Activated CD4-positive, CD25-positive, alpha-beta regulatory T cell treated with anti-CD3 and anti-CD28 coated beads, Interleukin-2, amount 50 U/mL, for 24 hours (primary cell): ENCODE measurements around the gene APOLD1.
"Not testable (repeated sequence)": the region's sequence is repeated elsewhere in the genome, so short reads cannot be mapped to it uniquely, and the experiment has no call there.

Experiments
- ATAC-seq, 2 donors: fragments of 150-1000 bp; cut with Tn5 transposase; one replicate each; pipeline ENCODE4 v1.10.0; 2021; ENCODE audit warnings: mild to moderate bottlenecking in 1 of 2, moderate library complexity in 1 of 2

APOLD1 gene, protein sequence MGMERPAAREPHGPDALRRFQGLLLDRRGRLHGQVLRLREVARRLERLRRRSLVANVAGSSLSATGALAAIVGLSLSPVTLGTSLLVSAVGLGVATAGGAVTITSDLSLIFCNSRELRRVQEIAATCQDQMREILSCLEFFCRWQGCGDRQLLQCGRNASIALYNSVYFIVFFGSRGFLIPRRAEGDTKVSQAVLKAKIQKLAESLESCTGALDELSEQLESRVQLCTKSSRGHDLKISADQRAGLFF

DNA sequence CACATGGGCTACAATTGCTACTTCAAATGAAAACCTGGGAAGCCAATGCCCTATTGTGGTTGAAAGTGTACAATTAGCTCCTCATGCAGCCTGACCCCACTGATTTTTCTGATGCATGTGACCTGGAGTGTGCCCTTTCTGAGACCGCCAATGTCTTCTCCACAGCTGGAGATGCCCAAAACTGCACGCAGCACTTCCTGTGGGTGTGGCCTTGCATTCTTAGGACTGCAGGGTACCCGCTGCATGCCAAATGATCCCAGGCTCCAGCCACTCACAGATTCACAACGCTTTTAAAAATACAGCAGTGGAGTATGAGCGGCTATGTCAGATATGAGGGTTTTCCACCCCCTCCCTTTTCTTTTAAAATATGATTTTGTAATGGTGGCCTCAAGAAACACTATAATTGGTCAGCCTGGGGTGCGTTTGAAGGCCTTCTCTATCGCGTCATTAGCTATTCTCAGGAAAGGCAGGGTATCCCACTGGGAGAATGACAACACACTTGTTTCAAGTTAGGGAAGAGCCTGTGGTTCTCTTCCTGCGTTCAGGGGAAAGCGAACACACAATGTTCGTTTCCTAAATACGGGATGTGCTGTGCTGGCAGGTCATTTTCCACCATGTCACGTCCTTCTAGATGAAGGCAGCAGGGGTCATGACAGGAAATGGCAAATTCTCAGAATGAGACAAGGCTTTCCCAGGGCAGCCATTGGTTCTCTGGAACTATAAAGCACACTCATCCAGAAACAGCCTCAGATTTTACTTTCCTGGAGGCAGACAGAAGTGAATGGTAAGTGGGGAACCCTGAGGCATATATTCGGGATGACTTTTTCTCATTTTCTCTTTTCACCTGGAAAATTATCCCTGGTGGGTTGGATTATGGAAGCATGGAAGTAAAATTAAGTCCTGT is at the start of gene APOLD1:
Gene APOLD1, plus strand, starts transcription at position 749 of the 904 bp plus-strand sequence. Its CDS starts 33 bp downstream, at position 782.
- no peak for ATAC-seq

DNA sequence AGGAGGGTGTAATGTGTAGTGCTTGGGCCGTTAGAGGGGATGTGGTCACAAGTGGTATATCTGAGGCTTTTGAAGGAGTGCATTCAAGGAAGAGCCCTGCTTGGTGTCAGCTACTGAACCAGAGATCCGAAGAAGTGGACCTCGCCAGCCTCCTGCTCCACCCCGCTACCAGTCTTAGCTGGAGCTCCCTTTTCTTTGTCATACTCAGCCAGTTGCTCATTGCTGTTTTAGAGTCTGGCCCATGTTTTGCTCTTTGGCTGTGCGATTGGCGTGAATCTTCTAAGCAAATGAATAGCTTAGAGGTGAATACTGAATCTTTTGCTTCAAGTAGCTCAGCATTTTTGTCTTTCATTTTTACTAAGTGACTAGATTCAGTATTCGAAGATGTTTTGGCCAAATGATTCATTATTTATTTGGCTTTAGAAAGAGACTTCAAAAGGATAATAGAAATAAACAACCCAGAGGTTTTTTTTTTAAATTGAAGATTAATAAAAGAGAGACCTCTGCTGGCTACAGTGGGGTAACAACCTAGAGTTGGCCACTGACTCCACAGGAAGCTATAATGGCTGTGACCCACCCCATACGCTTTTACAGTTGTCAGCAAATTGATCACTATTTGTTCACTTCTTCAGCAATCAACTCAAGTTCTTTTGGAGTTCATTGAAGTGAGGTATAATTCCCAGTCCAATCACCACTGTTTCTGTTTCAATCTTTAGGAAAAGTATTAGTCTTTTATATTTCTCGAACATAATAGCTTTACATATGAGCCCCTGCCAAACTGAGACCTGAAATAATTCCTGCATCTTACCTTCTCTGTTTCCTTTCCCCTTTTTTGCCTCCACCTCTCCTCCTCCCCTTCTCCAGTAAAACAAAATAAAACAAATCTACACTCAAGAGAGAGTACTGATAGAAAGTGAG is 48.4 kb upstream of the APOLD1 start:
- ATAC-seq = peak; percentile 84 to 89

DNA sequence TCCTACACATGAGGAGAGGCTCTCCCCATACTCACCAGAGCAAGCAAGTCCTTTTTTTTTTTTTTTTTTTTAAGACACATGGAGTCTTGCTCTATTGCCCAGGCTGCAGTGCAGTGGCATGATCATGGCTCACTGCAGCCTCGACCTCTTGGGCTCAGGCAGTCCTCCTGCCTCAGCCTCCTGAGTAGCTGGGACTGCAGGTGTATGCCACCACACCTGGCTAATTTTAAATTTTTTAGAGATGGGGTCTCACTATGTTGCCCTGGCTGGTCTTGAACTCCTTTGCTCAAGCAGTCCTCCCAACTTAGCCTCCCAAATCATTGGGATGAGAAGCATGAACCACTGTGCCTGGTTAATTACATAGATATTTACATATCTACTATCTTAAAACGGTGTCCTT is 47.3 kb upstream of the APOLD1 start:
- ATAC-seq = not testable (repeated sequence)

DNA sequence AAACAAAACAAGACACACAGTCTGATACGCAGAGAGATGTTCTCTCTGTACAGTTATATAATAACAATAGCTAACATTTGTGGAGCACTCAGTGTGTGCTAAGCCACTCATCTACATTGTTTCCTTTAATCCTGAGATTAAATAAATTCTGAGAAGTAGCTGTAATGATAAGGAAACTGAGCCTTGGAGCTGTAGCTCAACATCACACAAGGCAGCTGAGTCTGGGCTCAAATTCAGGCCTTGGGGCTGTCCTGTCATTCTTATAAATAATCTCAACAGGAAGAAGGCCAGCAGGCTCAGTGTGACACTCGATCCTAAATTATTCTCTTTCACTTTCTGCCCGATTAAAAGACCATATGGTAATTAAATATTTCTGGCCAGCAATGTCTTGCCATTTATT is 43.8 kb upstream of the APOLD1 start:
- ATAC-seq = no peak

DNA sequence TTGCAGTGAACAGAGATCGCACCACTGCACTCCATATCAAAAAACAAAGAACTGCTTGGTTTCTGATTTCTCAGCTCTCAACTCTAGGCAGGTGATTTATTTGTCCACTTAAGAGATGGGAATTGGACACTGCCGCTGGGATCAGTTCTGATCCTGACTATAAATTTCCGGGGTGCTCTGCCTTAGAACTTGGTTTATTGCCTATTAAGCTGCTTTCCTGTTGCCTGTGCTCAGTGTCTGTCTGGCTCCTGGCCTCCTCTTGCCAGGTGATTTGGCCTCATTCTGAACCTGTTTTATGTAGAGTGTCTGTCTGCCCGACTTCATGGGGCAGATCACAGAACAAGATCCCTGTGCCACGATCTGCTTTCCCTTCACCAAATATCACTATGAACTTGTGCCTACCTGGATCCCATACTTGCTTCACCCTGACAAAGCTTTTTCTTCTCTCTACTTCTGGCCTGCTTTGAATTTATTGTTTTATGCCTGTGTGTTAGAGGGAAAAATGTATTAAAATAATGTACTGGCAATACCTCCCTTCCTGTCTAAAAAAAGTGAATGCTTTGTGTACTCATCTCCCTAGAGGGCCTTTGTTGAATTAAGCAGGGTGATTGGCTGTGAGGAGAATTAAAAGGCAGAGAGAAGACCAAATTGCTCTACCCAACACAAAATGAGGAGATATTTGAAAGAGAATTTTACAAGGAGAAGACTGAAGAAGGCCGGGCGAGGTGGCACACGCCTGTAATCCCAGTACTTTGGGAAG is 40.7 kb upstream of the APOLD1 start:
- no peak for ATAC-seq

DNA sequence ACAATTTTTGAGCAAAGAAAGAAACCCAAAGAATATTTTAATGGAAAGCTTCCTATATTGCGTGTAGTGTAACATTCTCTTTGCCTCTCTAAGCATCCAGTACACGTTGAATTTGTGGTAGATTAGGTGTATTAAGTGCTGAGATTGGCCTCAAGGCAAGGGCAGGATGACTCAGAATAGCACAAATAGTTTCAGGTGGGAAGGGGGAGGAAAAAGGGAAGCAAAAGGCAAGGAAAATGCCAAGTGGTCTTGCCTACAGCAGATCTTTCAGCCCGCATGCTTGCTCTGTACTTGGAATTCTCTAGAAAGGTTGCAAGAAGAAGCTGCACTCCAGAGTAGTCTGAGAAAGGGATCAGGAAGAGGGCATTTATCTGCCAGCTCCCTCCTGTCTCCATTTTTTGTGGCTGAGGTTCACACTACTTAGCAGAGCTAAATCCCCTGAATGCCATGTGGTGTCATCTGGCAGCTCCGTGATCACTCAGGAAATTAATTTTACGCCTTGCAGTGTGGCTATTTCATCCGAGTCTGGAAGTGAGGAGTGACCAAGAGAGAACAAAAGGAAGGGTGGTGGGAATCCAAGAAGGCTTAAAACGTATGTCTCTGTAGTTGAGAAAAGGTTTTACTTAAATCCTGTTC is 39.8 kb upstream of the APOLD1 start:
- ATAC-seq = no peak

DNA sequence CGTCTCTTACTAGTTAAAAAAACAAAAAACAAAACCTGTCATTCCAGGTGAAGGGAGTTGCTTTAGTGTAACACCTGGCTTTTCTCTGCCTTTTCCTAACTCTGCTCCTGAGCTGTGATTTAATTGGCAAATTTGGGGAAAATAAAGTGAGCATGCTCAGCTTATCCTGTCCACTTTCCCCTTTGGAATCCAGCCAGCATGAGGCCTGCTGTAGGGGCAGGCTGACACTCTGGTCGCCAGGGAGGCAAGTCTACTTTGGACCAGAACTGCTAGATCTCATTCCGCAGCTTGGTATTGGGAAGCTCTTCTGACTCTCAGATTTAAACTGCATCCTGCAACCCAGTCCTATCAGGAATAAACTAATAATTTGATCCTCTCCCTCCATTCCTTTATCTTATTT is 38.2 kb upstream of the APOLD1 start:
- ATAC-seq = no peak

DNA sequence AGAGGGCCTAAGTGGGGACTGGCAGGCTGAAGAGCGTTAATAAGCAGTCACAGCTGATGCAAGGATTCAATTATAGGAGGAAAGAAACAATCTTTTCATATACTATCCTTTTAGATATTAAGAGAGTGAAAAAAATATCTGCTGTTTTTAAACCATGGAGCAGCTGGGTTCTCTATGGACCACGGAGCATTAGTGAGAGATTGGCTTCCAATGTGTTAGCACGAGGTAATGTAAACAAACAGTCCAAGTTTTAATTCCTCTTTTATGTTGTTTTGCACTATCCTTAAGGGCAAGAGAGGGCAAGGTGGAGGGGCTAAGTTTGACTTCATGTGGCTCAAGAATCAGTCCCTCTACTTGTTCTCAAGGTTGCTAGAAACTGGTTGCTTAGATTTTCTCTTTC is 37.4 kb upstream of the APOLD1 start:
- no peak for ATAC-seq

DNA sequence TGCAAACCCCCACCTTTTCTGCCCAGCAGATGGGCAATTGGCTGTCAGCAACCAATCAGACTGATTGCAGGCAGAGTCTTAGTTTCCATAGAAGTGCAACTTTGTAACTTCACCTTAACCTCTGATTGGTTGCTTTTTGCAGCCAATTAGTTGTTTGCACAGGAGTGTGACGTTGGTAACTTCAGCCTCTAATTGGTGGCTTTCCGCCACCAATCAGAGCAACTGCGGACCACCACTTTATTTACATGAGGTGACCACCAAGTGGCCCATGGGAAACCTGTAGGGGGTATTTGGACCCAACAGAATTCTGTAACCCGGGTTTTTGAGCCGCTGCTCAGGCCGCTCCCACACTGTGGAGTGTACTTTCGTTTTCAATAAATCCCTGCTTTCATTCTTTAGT is 36.0 kb upstream of the APOLD1 start:
- no peak for ATAC-seq

DNA sequence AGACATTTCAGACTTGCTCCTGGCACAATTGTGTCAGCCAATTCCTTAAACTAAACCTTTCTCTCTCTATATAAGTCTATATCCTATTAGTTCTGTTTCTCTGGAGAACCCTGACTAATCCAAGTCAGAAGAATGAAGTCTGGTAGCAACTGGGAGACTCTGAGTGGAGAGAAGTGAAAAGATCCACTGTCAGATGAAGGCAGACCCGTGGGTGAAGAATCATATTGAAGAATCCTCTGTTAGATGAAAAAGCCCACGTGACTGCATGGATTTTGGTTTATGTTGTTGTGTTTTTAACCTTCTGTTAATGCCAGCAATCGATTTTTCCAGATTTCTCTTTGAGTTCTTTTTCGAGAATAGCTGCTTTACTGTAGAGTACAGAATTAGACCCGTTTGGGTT is 29.5 kb upstream of the APOLD1 start:
- no peak for ATAC-seq

DNA sequence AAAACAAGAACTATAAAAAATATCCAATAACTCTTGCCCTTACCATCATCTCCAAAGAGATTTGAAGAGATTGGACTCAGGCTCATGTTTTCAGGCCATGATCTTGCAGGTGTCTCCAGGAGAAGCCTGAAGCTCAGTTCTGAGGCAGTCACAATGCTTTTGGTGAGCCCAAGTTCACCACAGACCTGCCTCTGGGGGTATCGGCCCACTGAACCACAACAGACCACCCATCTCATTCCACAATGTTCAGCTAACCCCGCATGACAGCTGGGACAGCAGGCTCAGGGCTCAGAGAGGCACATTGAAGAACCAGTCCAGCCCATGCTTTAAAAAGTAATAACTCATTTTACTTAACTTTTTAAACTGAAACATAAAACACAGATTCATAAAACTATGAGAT is 28.3 kb upstream of the APOLD1 start:
- ATAC-seq = no peak

DNA sequence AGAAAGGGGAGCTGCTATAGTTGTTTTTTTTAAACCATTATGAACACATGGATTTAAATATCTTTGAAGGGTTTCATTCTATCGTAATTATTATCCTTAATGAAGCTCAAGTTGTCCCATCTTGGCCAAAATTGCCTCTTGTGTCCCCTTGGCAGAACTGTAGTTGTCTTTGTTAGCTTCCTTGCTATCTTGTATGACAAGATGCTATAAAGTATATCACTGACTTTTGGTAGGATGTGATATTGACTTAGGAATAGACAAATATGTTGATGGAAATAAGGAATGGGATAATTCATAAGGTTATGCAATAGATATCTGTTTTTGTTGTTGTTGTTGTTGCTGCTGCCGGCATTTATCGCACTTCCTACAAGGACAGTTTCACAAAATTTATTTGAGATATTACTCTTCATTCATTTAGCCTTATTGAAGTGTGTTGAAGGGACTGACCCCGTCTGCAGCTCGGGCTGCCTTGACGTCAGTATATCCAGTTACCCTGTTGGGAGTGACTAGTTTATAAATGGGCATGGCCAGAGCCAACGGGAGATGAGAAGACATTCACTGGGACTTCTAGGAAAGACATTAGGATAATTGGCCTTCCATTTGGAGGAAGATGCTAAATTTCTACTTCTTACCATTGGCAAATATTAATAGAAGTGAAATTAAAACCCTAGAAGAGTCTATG is 26.1 kb upstream of the APOLD1 start:
- ATAC-seq = no peak

DNA sequence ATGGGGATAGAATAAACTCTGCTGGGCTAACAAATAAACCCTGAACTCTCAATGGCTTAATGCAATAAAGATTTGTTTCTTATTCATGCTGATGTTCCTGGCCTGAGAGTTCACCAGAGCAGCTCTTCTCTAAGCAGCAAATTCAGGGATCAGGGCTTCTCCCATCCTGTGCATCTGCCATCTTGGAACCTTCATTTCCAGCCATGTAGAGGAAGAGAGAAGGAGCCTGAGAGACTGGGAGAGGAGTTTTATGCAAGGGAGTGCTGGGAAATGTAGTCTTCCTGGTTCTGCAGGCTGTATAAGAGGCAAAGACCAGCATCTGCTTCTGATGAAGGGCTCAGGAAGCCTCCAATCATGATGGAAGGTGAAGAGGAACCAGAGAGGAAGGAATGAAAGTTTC is 20.6 kb upstream of the APOLD1 start:
- ATAC-seq = no peak

DNA sequence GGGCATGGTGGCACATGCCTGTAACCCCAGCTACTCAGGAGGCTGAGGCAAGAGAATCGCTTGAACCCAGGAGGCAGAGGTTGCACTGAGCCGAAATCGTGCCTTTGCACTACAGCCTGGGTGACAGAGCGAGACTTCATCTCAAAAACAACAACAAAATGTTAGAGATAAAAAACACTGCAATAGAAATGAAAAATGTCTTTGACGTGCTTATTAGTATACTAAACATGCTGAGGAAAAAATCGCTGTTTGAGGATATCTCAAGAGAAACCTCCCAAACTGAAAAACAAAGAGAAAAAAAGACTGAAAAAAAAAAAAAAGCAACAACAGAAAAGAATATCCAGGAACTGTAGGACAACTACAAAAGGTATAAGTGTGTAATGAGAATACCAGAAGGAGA is 15.2 kb upstream of the APOLD1 start:
- ATAC-seq = no peak

DNA sequence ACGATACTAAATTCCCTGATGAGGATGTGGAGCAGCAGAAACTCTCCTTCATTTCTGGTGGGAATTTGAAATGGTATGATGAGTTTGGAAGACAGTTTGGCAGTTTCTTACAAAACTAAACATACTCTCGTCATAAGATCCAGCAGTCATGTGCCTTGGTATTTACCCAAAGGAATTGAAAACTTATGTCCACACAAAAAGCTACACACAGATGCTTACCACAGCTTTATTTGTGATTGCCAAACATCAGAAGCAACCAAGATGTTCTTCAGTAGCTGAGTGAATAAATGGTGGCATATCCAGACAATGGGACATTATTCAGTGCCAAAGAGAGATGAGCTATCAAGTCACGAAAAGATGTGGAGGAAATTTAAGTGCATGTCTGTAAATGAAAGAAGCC is 10.7 kb upstream of the APOLD1 start:
- ATAC-seq = no peak

DNA sequence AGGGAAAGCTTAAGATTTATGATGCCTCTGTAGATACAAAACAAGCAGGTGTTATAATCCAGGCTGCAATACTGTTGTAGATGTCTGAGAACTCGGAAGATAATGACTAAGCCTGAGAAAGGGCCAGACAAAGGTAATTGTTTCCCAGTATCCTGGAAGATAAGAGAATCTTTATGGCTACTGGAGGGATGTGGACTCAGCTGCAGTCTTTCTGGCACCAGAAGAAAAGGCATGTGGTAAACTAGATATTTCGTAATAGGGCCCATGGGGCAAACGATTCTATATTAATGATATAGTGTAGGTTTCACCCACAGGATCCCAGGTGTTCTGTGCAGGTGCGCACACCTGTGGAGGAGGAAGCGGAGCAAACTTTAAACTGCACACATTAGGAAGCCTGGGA is 9.2 kb upstream of the APOLD1 start:
- no peak for ATAC-seq

DNA sequence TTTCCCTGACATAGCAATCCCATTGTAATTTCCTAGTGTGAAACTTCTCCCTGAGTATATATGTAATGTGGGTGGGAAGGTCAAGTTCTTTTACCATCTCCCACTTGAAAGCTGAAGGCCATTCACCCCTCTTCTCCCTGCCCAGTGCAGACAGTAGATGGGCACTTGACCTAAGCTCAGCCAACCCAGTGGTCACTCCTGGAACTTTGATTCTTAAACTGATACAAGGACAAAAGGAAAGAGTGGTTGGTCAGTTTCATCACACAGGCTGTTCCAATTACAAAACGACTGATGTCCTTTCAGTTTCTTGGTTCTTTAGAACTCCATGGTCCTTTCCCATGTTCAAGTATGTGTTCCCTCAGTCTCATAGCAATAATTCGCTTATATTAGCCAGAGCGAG is 8.4 kb upstream of the APOLD1 start:
- no peak for ATAC-seq

DNA sequence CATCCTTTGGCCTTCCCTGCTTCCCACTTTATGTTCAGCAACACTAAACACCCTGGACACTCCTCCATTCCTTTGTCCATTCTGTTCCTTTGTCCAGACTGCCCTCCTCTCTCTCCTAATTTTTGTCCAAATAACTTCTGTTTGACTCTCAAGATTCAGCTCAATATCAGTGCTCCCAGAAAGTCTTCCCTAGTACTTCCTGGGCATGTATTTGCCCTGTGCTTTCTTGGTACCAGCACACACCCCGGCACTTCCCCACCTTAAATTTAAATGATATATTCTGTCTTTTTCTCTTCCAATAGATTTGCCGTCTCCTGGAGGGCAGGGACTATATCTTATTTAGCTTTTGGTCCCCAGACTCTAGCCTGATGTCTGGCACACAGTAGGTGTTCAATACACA is 6.5 kb upstream of the APOLD1 start:
- ATAC-seq = no peak

DNA sequence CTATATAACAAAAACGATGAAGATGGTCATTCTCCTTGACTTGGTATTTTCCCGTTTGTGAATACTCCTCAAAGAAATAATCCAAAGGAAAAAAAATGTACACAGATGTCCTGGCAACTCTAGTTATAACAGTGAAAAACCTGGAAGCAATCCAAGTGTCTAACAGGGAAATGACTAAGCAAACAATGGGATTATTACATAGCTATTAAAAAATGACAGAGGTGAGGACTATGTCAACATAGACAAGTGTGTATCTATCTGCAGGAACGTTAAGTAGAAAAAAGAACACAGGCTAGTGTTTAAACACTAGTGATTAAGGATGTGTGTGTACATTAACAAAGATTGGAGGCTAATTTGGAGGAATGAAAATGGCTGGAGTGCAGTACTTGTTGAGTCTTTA is 5.9 kb upstream of the APOLD1 start:
- no peak for ATAC-seq

DNA sequence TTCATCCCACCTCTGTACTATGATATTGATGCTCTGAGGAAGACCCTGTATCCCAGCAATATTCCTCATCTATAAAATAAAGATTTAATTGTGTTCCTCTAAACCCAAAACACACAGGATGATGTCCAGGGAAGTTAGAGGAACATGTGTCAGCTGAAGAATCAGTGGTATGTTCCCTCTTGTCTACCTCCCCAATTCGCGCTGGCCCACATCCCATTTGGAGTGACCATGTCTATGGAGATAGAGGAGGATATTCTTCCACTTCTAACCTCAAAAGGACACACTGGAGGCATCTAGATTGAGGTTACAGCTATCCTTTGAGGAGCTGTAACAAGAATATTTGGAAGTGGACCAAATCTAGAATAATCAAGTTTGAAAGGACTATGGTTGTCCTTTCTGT is 1.3 kb upstream of the APOLD1 start:
- no peak for ATAC-seq

DNA sequence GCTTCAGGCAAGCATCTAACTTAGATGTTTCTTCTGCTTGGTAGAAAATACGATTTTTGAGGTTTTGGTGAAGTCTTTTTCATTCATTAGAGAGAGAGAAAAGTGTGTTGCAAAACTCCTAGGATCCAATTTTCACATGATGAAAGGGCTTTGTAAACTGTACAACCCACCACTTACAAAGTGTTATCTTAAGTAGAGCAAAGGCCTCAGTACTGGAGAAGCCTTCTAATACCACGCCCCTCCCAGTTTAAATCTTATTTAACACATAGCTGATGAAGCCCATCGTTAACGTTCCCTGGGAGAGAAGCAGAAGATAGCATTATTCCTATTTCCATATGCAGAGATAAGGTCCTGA is 869 bp downstream of the APOLD1 start:
- ATAC-seq = peak; percentile 9 to 10
